ENCODE data around the gene ABLIM3.

DNA sequence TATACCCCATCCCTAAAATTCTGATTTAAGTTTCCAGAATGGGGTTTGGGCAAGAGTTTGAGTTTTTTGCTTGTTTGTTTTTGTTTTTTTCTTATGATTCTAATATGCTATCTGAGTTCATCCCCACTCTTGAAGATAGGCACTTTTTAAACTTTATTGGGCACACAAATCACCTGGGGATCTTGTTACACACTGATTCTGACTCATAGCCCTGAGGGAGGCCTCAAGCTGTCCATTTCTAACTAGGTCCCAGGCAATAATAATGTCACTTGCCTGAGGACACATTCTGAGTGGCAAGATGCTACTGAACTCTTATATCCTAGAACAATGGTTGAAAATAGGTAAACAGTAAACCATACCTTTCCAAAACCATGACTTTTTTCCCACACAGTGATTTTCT is 22.8 kb upstream of the ABLIM3 start:
- TF ChIP-seq, protein P1, sequence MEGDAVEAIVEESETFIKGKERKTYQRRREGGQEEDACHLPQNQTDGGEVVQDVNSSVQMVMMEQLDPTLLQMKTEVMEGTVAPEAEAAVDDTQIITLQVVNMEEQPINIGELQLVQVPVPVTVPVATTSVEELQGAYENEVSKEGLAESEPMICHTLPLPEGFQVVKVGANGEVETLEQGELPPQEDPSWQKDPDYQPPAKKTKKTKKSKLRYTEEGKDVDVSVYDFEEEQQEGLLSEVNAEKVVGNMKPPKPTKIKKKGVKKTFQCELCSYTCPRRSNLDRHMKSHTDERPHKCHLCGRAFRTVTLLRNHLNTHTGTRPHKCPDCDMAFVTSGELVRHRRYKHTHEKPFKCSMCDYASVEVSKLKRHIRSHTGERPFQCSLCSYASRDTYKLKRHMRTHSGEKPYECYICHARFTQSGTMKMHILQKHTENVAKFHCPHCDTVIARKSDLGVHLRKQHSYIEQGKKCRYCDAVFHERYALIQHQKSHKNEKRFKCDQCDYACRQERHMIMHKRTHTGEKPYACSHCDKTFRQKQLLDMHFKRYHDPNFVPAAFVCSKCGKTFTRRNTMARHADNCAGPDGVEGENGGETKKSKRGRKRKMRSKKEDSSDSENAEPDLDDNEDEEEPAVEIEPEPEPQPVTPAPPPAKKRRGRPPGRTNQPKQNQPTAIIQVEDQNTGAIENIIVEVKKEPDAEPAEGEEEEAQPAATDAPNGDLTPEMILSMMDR (conservative IDR thresholded peaks at IDR 0.05): no peak
- no peak for TF ChIP-seq EZH2 (IDR thresholded peaks at IDR 0.05; ENCODE audit: low read depth)
